WTC11 (cell line): Measurements from ENCODE around the gene HRC.

ENCODE experiments used
- EMX1 ChIP-seq: fragments of 250-450 bp; sonication (Bioruptor Pico); IDR thresholded peaks from 2 replicates; pipeline ENCODE4 v1.8.0; 2021; ENCODE audit warnings: mild to moderate bottlenecking
- ETV6 ChIP-seq: sonication (generic); formaldehyde crosslinking; IDR thresholded peaks from 2 replicates; pipeline ENCODE4 v1.8.1; 2022; ENCODE audit warnings: mild to moderate bottlenecking, missing genetic modification reagents
- IRF2 ChIP-seq: sonication (generic); formaldehyde crosslinking; IDR thresholded peaks from 2 replicates; pipeline ENCODE4 v1.8.0; 2022; ENCODE audit warnings: low read depth, missing genetic modification reagents, borderline replicate concordance
- JUN ChIP-seq: sonication (generic); formaldehyde crosslinking; IDR thresholded peaks from 2 replicates; pipeline ENCODE4 v1.8.0; 2023; ENCODE audit warnings: mild to moderate bottlenecking, missing genetic modification reagents
- KAT7 ChIP-seq: sonication (generic); formaldehyde crosslinking; IDR thresholded peaks from 2 replicates; pipeline ENCODE4 v1.8.1; 2023; ENCODE audit warnings: missing genetic modification reagents, mild to moderate bottlenecking, borderline replicate concordance
- NFYB ChIP-seq: sonication (generic); formaldehyde crosslinking; conservative IDR thresholded peaks from 2 replicates; pipeline ENCODE4 v1.8.0; 2022; ENCODE audit warnings: low read depth, missing genetic modification reagents
- SP1 ChIP-seq: sonication (generic); formaldehyde crosslinking; conservative IDR thresholded peaks from 2 replicates; pipeline ENCODE4 v1.8.1; 2022; ENCODE audit warnings: missing genetic modification reagents
- TCF7 ChIP-seq: sonication (generic); formaldehyde crosslinking; IDR thresholded peaks from 2 replicates; pipeline ENCODE4 v1.8.0; 2022; ENCODE audit warnings: mild to moderate bottlenecking, low read depth, missing genetic modification reagents, moderate library complexity
- ZNF671 ChIP-seq: fragments of 250-450 bp; sonication (Bioruptor Pico); IDR thresholded peaks from 2 replicates; pipeline ENCODE4 v1.8.0; 2021; ENCODE audit warnings: mild to moderate bottlenecking
- TF ChIP-seq, protein P1 (sequence below): sonication (generic); formaldehyde crosslinking; IDR thresholded peaks from 2 replicates; pipeline ENCODE4 v1.8.0; 2023; ENCODE audit warnings: missing genetic modification reagents, mild to moderate bottlenecking, borderline replicate concordance
- TF ChIP-seq, protein P2 (sequence below): sonication (generic); formaldehyde crosslinking; conservative IDR thresholded peaks from 2 replicates; pipeline ENCODE4 v1.8.1; 2022; ENCODE audit warnings: mild to moderate bottlenecking, missing genetic modification reagents
- TF ChIP-seq, protein P3 (sequence below): fragments of 200-600 bp; IDR thresholded peaks from 2 replicates; pipeline ENCODE4 v1.8.0; 2022; ENCODE audit warnings: antibody characterized with exemption
- TF ChIP-seq, protein P4 (sequence below): sonication (generic); formaldehyde crosslinking; IDR thresholded peaks from 2 replicates; pipeline ENCODE4 v1.8.1; 2022; ENCODE audit warnings: mild to moderate bottlenecking, moderate library complexity, missing genetic modification reagents
- TF ChIP-seq, protein P5 (sequence below): sonication (generic); formaldehyde crosslinking; IDR thresholded peaks from 2 replicates; pipeline ENCODE4 v1.8.1; 2023; ENCODE audit warnings: mild to moderate bottlenecking, missing genetic modification reagents, moderate library complexity

DNA sequence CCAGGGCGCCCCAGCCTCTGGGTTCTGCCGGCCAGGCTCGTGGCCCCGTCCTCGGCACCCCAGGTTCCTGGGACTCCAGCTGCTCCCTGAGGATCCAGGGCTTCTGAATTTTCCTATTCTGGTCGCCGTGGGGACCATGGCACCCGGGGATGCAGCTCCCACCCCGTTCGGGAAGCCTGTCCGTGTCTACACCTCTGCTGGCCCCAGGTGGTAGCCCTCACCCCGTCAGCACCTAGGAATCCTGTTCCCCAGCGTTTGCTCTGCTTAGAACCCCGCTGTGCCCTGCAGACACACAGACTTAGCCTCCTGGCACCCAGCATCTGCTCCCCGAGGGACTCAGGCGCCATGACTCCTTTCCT, 34.9 kb downstream of the HRC start:
- TF ChIP-seq, protein P1, sequence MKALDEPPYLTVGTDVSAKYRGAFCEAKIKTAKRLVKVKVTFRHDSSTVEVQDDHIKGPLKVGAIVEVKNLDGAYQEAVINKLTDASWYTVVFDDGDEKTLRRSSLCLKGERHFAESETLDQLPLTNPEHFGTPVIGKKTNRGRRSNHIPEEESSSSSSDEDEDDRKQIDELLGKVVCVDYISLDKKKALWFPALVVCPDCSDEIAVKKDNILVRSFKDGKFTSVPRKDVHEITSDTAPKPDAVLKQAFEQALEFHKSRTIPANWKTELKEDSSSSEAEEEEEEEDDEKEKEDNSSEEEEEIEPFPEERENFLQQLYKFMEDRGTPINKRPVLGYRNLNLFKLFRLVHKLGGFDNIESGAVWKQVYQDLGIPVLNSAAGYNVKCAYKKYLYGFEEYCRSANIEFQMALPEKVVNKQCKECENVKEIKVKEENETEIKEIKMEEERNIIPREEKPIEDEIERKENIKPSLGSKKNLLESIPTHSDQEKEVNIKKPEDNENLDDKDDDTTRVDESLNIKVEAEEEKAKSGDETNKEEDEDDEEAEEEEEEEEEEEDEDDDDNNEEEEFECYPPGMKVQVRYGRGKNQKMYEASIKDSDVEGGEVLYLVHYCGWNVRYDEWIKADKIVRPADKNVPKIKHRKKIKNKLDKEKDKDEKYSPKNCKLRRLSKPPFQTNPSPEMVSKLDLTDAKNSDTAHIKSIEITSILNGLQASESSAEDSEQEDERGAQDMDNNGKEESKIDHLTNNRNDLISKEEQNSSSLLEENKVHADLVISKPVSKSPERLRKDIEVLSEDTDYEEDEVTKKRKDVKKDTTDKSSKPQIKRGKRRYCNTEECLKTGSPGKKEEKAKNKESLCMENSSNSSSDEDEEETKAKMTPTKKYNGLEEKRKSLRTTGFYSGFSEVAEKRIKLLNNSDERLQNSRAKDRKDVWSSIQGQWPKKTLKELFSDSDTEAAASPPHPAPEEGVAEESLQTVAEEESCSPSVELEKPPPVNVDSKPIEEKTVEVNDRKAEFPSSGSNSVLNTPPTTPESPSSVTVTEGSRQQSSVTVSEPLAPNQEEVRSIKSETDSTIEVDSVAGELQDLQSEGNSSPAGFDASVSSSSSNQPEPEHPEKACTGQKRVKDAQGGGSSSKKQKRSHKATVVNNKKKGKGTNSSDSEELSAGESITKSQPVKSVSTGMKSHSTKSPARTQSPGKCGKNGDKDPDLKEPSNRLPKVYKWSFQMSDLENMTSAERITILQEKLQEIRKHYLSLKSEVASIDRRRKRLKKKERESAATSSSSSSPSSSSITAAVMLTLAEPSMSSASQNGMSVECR: no peak
- TF ChIP-seq, protein P2, sequence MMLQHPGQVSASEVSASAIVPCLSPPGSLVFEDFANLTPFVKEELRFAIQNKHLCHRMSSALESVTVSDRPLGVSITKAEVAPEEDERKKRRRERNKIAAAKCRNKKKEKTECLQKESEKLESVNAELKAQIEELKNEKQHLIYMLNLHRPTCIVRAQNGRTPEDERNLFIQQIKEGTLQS (CRISPR knock-in tag): no peak
- TF ChIP-seq NFYB (CRISPR knock-in tag): no peak; the same call in 1 of the 2 replicates
- no peak for TF ChIP-seq KAT7 (CRISPR knock-in tag)
- TF ChIP-seq JUN (CRISPR knock-in tag): no peak
- no peak for TF ChIP-seq IRF2 (CRISPR knock-in tag)
- TF ChIP-seq EMX1 (CRISPR knock-in tag): no peak
- TF ChIP-seq, protein P3, sequence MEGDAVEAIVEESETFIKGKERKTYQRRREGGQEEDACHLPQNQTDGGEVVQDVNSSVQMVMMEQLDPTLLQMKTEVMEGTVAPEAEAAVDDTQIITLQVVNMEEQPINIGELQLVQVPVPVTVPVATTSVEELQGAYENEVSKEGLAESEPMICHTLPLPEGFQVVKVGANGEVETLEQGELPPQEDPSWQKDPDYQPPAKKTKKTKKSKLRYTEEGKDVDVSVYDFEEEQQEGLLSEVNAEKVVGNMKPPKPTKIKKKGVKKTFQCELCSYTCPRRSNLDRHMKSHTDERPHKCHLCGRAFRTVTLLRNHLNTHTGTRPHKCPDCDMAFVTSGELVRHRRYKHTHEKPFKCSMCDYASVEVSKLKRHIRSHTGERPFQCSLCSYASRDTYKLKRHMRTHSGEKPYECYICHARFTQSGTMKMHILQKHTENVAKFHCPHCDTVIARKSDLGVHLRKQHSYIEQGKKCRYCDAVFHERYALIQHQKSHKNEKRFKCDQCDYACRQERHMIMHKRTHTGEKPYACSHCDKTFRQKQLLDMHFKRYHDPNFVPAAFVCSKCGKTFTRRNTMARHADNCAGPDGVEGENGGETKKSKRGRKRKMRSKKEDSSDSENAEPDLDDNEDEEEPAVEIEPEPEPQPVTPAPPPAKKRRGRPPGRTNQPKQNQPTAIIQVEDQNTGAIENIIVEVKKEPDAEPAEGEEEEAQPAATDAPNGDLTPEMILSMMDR: no peak
- TF ChIP-seq ZNF671 (CRISPR knock-in tag): no peak
- TF ChIP-seq SP1 (CRISPR knock-in tag): no peak; the same call in 1 of the 2 replicates
- TF ChIP-seq, protein P4, sequence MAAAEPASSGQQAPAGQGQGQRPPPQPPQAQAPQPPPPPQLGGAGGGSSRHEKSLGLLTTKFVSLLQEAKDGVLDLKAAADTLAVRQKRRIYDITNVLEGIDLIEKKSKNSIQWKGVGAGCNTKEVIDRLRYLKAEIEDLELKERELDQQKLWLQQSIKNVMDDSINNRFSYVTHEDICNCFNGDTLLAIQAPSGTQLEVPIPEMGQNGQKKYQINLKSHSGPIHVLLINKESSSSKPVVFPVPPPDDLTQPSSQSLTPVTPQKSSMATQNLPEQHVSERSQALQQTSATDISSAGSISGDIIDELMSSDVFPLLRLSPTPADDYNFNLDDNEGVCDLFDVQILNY (CRISPR knock-in tag): no peak
- TF ChIP-seq, protein P5, sequence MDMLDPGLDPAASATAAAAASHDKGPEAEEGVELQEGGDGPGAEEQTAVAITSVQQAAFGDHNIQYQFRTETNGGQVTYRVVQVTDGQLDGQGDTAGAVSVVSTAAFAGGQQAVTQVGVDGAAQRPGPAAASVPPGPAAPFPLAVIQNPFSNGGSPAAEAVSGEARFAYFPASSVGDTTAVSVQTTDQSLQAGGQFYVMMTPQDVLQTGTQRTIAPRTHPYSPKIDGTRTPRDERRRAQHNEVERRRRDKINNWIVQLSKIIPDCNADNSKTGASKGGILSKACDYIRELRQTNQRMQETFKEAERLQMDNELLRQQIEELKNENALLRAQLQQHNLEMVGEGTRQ: no peak
- no peak for TF ChIP-seq ETV6 (CRISPR knock-in tag)
- peak; percentile 4; the same call in 1 of the 2 replicates for TF ChIP-seq TCF7
